Lung microvascular endothelial cell (primary cell): Measurements from ENCODE around the gene EIF2B5. TPM values are rescaled to one million over a fixed set of nuclear protein-coding genes. Genes with fewer than 3 reads are reported as not detected.
A peak's percentile ranks its signal among the peaks of the same experiment; 100 is the strongest.
"Not testable (repeated sequence)": the region's sequence is repeated elsewhere in the genome, so short reads cannot be mapped to it uniquely, and the experiment has no call there.

Experiments
- DNase-seq, 2 donors: peaks; one replicate each; pipeline versions ENCODE4 v3.0.0 to v3.0.0-alpha.2; 2010; ENCODE audit warnings: low read depth in 2 of 2
- total RNA-seq: library from RNA; depleted of rRNA; stranded (reverse); fragments of >200 nt; gene quantifications from 2 replicates; pipeline ENCODE4 v1.2.1, GENCODE V29; 2014

EIF2B5 gene
- 25.9 and 34.3 TPM in 2 replicates for total RNA-seq

GRCh38 chr3:184135149-184135910 is at the start of gene EIF2B5:
TSS of gene EIF2B5 (plus strand) at chr3:184135358. CDS start at chr3:184135386, 28 bp downstream.
- DNase-seq = peak; percentile 94

- DNase-seq = peak; percentile 27 to 61
Observed at GRCh38 chr3:184085389-184085852, 49.7 kb upstream of the EIF2B5 start.

GRCh38 chr3:184092199-184092598 is 43.0 kb upstream of the EIF2B5 start:
- DNase-seq = no peak

GRCh38 chr3:184096811-184097383 is 38.3 kb upstream of the EIF2B5 start, which contains the start of gene HTR3E:
TSS of gene HTR3E (plus strand) at chr3:184097064. CDS start at chr3:184097530, 466 bp downstream.
- DNase-seq = no peak

GRCh38 chr3:184097556-184097955 is 37.6 kb upstream of the EIF2B5 start:
- DNase-seq = no peak

GRCh38 chr3:184099806-184100686 is 35.1 kb upstream of the EIF2B5 start:
- no peak for DNase-seq

GRCh38 chr3:184110316-184110725 is 24.8 kb upstream of the EIF2B5 start:
- no peak for DNase-seq

GRCh38 chr3:184116017-184116416 is 19.1 kb upstream of the EIF2B5 start:
- DNase-seq = no peak

GRCh38 chr3:184117636-184118035 is 17.5 kb upstream of the EIF2B5 start:
- DNase-seq = no peak

- not testable (repeated sequence) for DNase-seq
Observed at GRCh38 chr3:184121031-184121430, 14.1 kb upstream of the EIF2B5 start.

- no peak for DNase-seq
Observed at GRCh38 chr3:184126006-184126405, 9.2 kb upstream of the EIF2B5 start.

GRCh38 chr3:184129012-184129411 is 6.1 kb upstream of the EIF2B5 start:
- DNase-seq = peak; percentile 52 to 70

GRCh38 chr3:184132945-184133344 is 2.2 kb upstream of the EIF2B5 start:
- DNase-seq = no peak

- peak; percentile 81 to 84 for DNase-seq
Observed at GRCh38 chr3:184133840-184134745, 1.1 kb upstream of the EIF2B5 start.

- DNase-seq = no peak
Observed at GRCh38 chr3:184134746-184135148, 411 bp upstream of the EIF2B5 start.

GRCh38 chr3:184135911-184136260 is 728 bp downstream of the EIF2B5 start:
- peak in 1 of 2 donors; percentile 11 for DNase-seq

- DNase-seq = no peak
Observed at GRCh38 chr3:184140436-184140835, 5.3 kb downstream of the EIF2B5 start.

GRCh38 chr3:184142199-184142598 is 7.0 kb downstream of the EIF2B5 start:
- no peak for DNase-seq

GRCh38 chr3:184143327-184143726 is 8.2 kb downstream of the EIF2B5 start:
- DNase-seq = no peak

- no peak for DNase-seq
Observed at GRCh38 chr3:184144505-184144904, 9.3 kb downstream of the EIF2B5 start.

- peak; percentile 64 to 75 for DNase-seq
Observed at GRCh38 chr3:184145111-184145524, 10.0 kb downstream of the EIF2B5 start.
